Heart left ventricle (tissue), 16 donors: ENCODE results near the gene FAM83F. TPM values are rescaled to one million over a fixed set of nuclear protein-coding genes. Genes with fewer than 3 reads are reported as not detected.
A peak's percentile ranks its signal among the peaks of the same experiment; 100 is the strongest.

Experiments used
- ATAC-seq, 4 donors: fragments of 200-7000 bp; cut with Tn5 transposase; one replicate each; pipeline ENCODE4 v1.9.1; 2020 to 2022; ENCODE audit warnings: moderate library complexity in 4 of 4, mild to moderate bottlenecking in 3 of 4, moderate number of reproducible peaks in 1 of 4
- DNase-seq, 5 donors: peaks; one replicate each; pipeline ENCODE4 v3.0.0-alpha.2; 2020
- H3K27ac ChIP-seq, 12 donors: fragments of 200-600 bp; sonication (generic) in 4 of 12; one replicate each; pipeline versions ENCODE4 v1.5.0 to v1.8.0; 2016 to 2022; ENCODE audit warnings: mild to moderate bottlenecking in 2 of 12
- H3K27me3 ChIP-seq, 9 donors: fragments of 200-600 bp; sonication (generic) in 2 of 9; one replicate each; pipeline versions ENCODE4 v1.5.1 to v1.8.0; 2016 to 2022; ENCODE audit warnings: mild to moderate bottlenecking in 3 of 9
- H3K36me3 ChIP-seq, 9 donors: fragments of 200-600 bp; sonication (generic) in 2 of 9; one replicate each; pipeline versions ENCODE4 v1.5.0 to v1.8.0; 2018 to 2022; ENCODE audit warnings: mild to moderate bottlenecking in 2 of 9
- H3K4me1 ChIP-seq, 12 donors: fragments of 200-600 bp; sonication (generic) in 4 of 12; one replicate each; pipeline versions ENCODE4 v1.5.0 to v1.8.0; 2016 to 2022; ENCODE audit warnings: mild to moderate bottlenecking in 3 of 12
- H3K4me3 ChIP-seq, 12 donors: fragments of 200-600 bp; sonication (generic) in 4 of 12; one replicate each; pipeline versions ENCODE4 v1.5.0 to v1.8.0; 2017 to 2022; ENCODE audit warnings: mild to moderate bottlenecking in 9 of 12, moderate library complexity in 4 of 12
- H3K9me3 ChIP-seq, 12 donors: fragments of 200-600 bp; sonication (generic) in 4 of 12; one replicate each; pipeline versions ENCODE4 v1.5.0 to v1.8.0; 2016 to 2022; ENCODE audit warnings: mild to moderate bottlenecking in 1 of 12
- CTCF ChIP-seq, 12 donors: fragments of 200-600 bp; sonication (generic) in 4 of 12; IDR thresholded peaks; one replicate each; pipeline versions ENCODE4 v1.5.0 to v1.8.0; 2018 to 2022; ENCODE audit warnings: antibody characterized with exemption in 12 of 12, mild to moderate bottlenecking in 5 of 12
- POLR2A ChIP-seq, 2 donors: fragments of 450-650 bp; IDR thresholded peaks; one replicate each; pipeline ENCODE4 v1.6.1; 2017; ENCODE audit warnings: antibody characterized with exemption in 2 of 2, mild to moderate bottlenecking in 2 of 2, moderate library complexity in 2 of 2
- WGBS, 4 donors: extraction: QIAGEN DNeasy Blood & Tissue Kit in 2 of 4; methylation state at CpG; one replicate each; pipeline versions ENCODE4 v1.1.5 to v1.1.7; 2013 to 2018; 5-methylcytosine and 5-hydroxymethylcytosine counted together
- intact Hi-C, 10 donors: fragments of 100-400 bp; cut with DNase I; formaldehyde crosslinking; loops; one replicate each; pipeline versions ENCODE4 v1.11.1 to v1.14.2; 2022
- polyA plus RNA-seq, 2 donors: library from polyadenylated mRNA; stranded (reverse); fragments of 200-250 nt; gene quantifications; one replicate each; pipeline ENCODE4 v1.2.3, GENCODE V29; 2013
- total RNA-seq, 9 donors: library from RNA; depleted of rRNA in 2 of 9; stranded (reverse); fragments of >200 nt in 2 of 9; fragmentation: NEBNext Ultra II Directional in 3 of 9; extraction: Animal tissue kit (Norgen Biotek cat#: 25700) in 3 of 9; gene quantifications; one replicate each; pipeline versions ENCODE4 v1.1.0 to v1.2.4, GENCODE V29; 2016 to 2023
- donor health status: ischemic (EF 13 %, LVEDD 7.1; RV severe dilation, severe dysfunction).
- donor health status: healthy with polysubstance abuse.
- donor health status: DM: no; HTN: yes; CAD: no.
- donor health status: DM: no; HTN: no; CAD: no.
- donor health status: ischemic (EF 25% LVEDD 6.9; RV normal size, moderate dysfunction).
- donor health status: ischemic (EF 25% LVEDD 5.7; RV mildly dilated, moderate dysfunction).
- donor health status: healthy.
- donor health status: DM: yes; HTN: yes; CAD: no.
- donor health status: ischemic (EF 35%, LVEDD 5.7; RV mildly dilated, moderate dysfunction).
- donor health status: nonischemic (EF 11% LVEDD 7.7; RV severe dilation, severe dysfunction).
- donor health status: DM: yes; HTN: yes; CAD: no.
- donor health status: PGD.
- donor health status: ischemic (EF 29% LVEDD 5.4; RV normal size, mild dysfunction).
- donor health status: nonischemic (EF 23%, LVEDD 6.1; RV moderate dilation, normal function).

The FAM83F gene
- total and polyA plus RNA-seq, 11 donors, result 1.3 to 6.6 (median 2.5) TPM

DNA sequence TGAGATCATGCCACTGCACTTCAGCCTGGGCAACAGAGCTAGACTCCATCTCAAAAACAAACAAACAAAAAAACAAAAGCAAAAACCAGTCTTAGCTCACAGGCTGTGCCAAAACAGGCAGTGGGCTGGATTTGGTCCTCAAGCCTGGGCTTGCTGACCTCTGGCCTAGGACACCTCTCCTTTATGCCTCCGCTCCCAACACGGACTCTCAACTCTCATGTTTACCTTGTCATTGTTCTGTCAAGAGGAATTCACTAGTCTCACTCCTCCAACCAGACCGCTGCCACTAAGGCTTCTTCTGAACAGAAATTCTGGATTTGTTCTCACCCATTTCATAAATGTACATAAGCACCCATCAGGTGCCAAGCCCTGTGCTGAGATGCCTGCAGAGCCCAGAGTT is 42.6 kb downstream of the FAM83F start:
- Histone ChIP-seq H3K4me3 (no peak overlapping the region), H3K36me3 (no peaks in the 10 kb centered on the region), H3K27ac (no peak overlapping the region), H3K9me3 (no peaks in the 10 kb centered on the region), H3K27me3 (peaks cover 0 to 12% (median 5%) of the 10 kb centered on the region in 9 donors), H3K4me1 (peaks cover 0 to 25% (median 11%) of the 10 kb centered on the region in 12 donors)
- no peak for DNase-seq
- intact Hi-C loops, result loop anchor here in 3 of 10 donors (5.0 to 10.0 kb wide), 4 partner anchors 247 to 693 kb away; partner anchors contain the start of gene SYNGR1 (in 1 of the 3)
- no peak for ATAC-seq
- WGBS, 4 donors, result 90 to 95% (median 92%) methylated on average over 3 of the region's 3 CpGs
- TF ChIP-seq CTCF (IDR thresholded peaks at IDR 0.05), result no peak
- TF ChIP-seq POLR2A (IDR thresholded peaks at IDR 0.05), result no peak

DNA sequence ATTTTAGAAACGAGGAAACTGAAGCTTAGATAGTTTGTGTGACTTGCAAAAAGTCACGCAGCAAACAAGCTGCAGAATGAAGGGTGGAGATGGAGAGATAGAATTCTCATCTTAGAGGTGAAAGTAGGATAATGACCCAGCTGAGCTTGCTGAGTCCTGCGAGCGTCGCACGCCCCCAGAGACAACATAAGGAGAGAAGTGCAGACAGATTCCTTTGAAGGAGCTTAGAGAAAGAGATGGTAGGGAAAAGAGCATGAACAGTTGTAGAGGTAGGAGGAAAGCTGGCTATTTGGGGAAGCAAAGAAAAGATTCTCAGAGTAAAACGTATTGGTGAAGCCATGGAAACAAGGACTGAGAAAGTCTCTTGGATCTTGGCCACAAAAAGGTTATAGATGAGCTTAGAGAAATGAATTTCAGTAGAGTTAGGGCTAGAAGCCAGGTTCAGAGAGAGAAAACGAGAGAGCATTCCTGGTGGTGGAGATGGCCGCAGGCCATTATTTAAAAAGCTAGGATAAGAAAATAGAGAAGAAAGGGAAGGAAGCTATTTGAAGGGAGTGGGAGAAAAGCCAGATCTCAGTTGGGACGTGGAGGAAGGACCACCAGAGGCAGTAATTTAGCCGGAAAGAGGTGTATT is 44.8 kb downstream of the FAM83F start:
- H3K4me1 ChIP-seq, result peaks cover 0 to 37% (median 17%) of the 10 kb centered on the region in 12 donors
- H3K36me3 ChIP-seq, result no peaks in the 10 kb centered on the region
- peaks cover 0 to 6% (median 0%) of the 10 kb centered on the region in 9 donors for H3K27me3 ChIP-seq
- no peak for TF ChIP-seq POLR2A (IDR thresholded peaks at IDR 0.05)
- H3K4me3 ChIP-seq, result no peak overlapping the region
- intact Hi-C loops, result loop anchor here (5.0 to 10.0 kb wide), 10 partner anchors 138 to 695 kb away; partner anchors contain the start of genes ADSL (in 6 of the 10), RPS19BP1 (in 4 of the 10), TNRC6B (in 2 of the 10) and SYNGR1 (in 1 of the 10)
- no peak overlapping the region for H3K27ac ChIP-seq
- DNase-seq (no peak), ATAC-seq (no peak)
- H3K9me3 ChIP-seq, result no peaks in the 10 kb centered on the region
- 59 to 63% (median 62%) methylated on average over 11 of the region's 11 CpGs for WGBS, 4 donors

- intact Hi-C loops, result loop anchor here in 8 of 10 donors (5.0 to 10.0 kb wide), 6 partner anchors 136 to 509 kb away; partner anchors contain the start of genes ADSL (in 6 of the 8), RPS19BP1 (in 4 of the 8) and TNRC6B (in 2 of the 8)
- no peaks in the 10 kb centered on the region for H3K9me3 ChIP-seq
- no peaks in the 10 kb centered on the region for H3K36me3 ChIP-seq
- TF ChIP-seq POLR2A (IDR thresholded peaks at IDR 0.05) (no peak), CTCF (IDR thresholded peaks at IDR 0.05) (no peak)
- no peak overlapping the region for H3K4me3 ChIP-seq
- WGBS, 4 donors, result 10 to 23% (median 11%) methylated on average over 4 of the region's 4 CpGs
- peaks cover 2 to 42% (median 21%) of the 10 kb centered on the region in 12 donors for H3K4me1 ChIP-seq
- DNase-seq, result peak in 4 of 5 donors; percentile 42 to 68 (median 52)
- H3K27ac ChIP-seq, result peak overlapping the region in 6 of 12 donors; percentile 5 to 58 (median 22)
- peaks cover 0 to 6% (median 0%) of the 10 kb centered on the region in 9 donors for H3K27me3 ChIP-seq
- ATAC-seq, result no peak
These were observed 46.2 kb downstream of the FAM83F start for GRCh38 chr22:40040927-40041326.

DNA sequence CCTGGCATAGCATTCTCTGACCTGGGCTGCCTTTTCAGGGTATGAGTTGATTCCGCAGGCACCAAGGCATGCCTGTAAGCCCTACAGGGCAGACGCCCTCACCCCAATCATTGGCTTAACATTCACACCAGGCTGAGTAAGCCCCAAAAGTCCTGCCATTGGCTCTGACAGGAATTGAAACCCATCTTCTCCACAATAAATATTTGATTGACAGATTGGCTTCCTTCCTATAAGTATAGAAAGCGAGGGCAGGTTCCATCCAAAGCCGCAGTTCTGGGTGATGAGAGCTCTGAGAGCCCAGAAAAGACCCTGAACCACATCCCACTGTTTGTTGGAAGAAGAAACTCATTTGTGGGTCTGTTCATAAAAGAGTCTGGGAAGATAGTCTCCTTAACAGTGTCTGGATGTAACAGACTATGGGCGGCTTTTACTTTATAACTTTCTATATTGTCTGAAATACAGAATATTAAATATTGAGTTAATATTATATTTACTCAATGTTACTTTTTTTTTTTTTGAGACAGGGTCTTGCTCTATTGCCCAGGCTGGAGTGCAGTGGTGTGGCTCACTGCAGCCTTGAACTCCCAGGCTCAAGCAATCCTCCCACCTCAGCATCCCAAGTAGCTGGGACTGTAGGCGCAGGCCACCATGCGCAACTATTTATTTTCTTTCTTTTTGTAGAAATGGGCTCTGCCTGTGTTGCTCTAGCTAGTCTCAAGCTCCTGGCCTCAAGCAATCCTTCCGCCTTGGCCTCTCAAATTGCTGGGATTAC is 46.8 kb downstream of the FAM83F start:
- no peaks in the 10 kb centered on the region for H3K9me3 ChIP-seq
- no peaks in the 10 kb centered on the region for H3K36me3 ChIP-seq
- DNase-seq, result no peak
- no peak overlapping the region for H3K4me3 ChIP-seq
- H3K4me1 ChIP-seq, result peaks cover 3 to 48% (median 26%) of the 10 kb centered on the region in 12 donors
- WGBS, 4 donors, result 71 to 75% (median 73%) methylated on average over 8 of the region's 8 CpGs
- H3K27me3 ChIP-seq, result peaks cover 0 to 6% (median 0%) of the 10 kb centered on the region in 9 donors
- no peak for ATAC-seq
- peak overlapping the region in 8 of 12 donors; percentile 5 to 58 (median 22) for H3K27ac ChIP-seq
- intact Hi-C loops, result loop anchor here in 8 of 10 donors (5.0 to 10.0 kb wide), 6 partner anchors 136 to 509 kb away; partner anchors contain the start of genes ADSL (in 6 of the 8), RPS19BP1 (in 4 of the 8) and TNRC6B (in 2 of the 8)
- TF ChIP-seq CTCF (IDR thresholded peaks at IDR 0.05) (no peak), POLR2A (IDR thresholded peaks at IDR 0.05) (no peak)
